HG03064 (cell line): ENCODE data around the gene SERPINI1.

Experiments
- ATAC-seq: cut with Tn5 transposase; IDR thresholded peaks from one replicate; pipeline ENCODE4 v1.9.1; 2021; ENCODE audit warnings: low read depth; ENCODE audit not compliant: unreplicated experiment

The SERPINI1 gene

GRCh38 chr3:167843481-167843880 lies 108.0 kb downstream of the SERPINI1 start:
- no peak for ATAC-seq

GRCh38 chr3:167843886-167844285 lies 108.4 kb downstream of the SERPINI1 start:
- no peak for ATAC-seq

GRCh38 chr3:167844528-167844927 lies 109.0 kb downstream of the SERPINI1 start:
- ATAC-seq, result no peak

GRCh38 chr3:167851171-167851570 lies 115.7 kb downstream of the SERPINI1 start:
- ATAC-seq, result no peak

- no peak for ATAC-seq
Measured at GRCh38 chr3:167851749-167852148, 116.2 kb downstream of the SERPINI1 start.

GRCh38 chr3:167852216-167852615 lies 116.7 kb downstream of the SERPINI1 start:
- ATAC-seq, result no peak

GRCh38 chr3:167854063-167854462 lies 118.5 kb downstream of the SERPINI1 start:
- ATAC-seq, result no peak

GRCh38 chr3:167854846-167855245 lies 119.3 kb downstream of the SERPINI1 start:
- ATAC-seq, result no peak

- no peak for ATAC-seq
Measured at GRCh38 chr3:167855306-167855705, 119.8 kb downstream of the SERPINI1 start.

GRCh38 chr3:167858865-167859264 lies 123.3 kb downstream of the SERPINI1 start:
- ATAC-seq, result no peak

- no peak for ATAC-seq
Measured at GRCh38 chr3:167859610-167860009, 124.1 kb downstream of the SERPINI1 start.

GRCh38 chr3:167861649-167862048 lies 126.1 kb downstream of the SERPINI1 start:
- ATAC-seq, result no peak

- ATAC-seq, result no peak
Measured at GRCh38 chr3:167862104-167862730, 126.7 kb downstream of the SERPINI1 start.

GRCh38 chr3:167863811-167864551 lies 128.5 kb downstream of the SERPINI1 start:
- ATAC-seq, result no peak

- no peak for ATAC-seq
Measured at GRCh38 chr3:167864552-167864874, 129.0 kb downstream of the SERPINI1 start.

GRCh38 chr3:167866331-167866730 lies 130.8 kb downstream of the SERPINI1 start:
- no peak for ATAC-seq

GRCh38 chr3:167867981-167868380 lies 132.5 kb downstream of the SERPINI1 start:
- no peak for ATAC-seq

GRCh38 chr3:167870181-167870580 lies 134.7 kb downstream of the SERPINI1 start:
- ATAC-seq, result no peak

- ATAC-seq, result no peak
Measured at GRCh38 chr3:167870759-167871158, 135.2 kb downstream of the SERPINI1 start.

GRCh38 chr3:167872032-167872431 lies 136.5 kb downstream of the SERPINI1 start:
- no peak for ATAC-seq

- ATAC-seq, result no peak
Measured at GRCh38 chr3:167872941-167873340, 137.4 kb downstream of the SERPINI1 start.

- no peak for ATAC-seq
Measured at GRCh38 chr3:167874671-167875372, 139.3 kb downstream of the SERPINI1 start.
